HepG2 (cell line): ENCODE results near the gene CAMTA2. TPM values are rescaled to one million over a fixed set of nuclear protein-coding genes. Genes with fewer than 3 reads are reported as not detected.
A peak's percentile ranks its signal among the peaks of the same experiment; 100 is the strongest.

Source experiments
- ARNT2 ChIP-seq: sonication (generic); formaldehyde crosslinking; IDR thresholded peaks from 2 replicates; pipeline ENCODE4 v1.8.0; 2022; ENCODE audit warnings: mild to moderate bottlenecking, low read depth, missing genetic modification reagents, moderate library complexity
- ATAD3A ChIP-seq: sonication (generic); formaldehyde crosslinking; IDR thresholded peaks from 2 replicates; pipeline ENCODE4 v1.4.0; 2020; ENCODE audit warnings: missing genetic modification reagents
- ATF7-NPFF ChIP-seq: sonication (generic); formaldehyde crosslinking; IDR thresholded peaks from 2 replicates; pipeline ENCODE4 v1.8.1; 2023; ENCODE audit warnings: mild to moderate bottlenecking, low read depth, missing genetic modification reagents, moderate library complexity
- ATM ChIP-seq: fragments of 450-650 bp; IDR thresholded peaks from 2 replicates; pipeline ENCODE4 v1.7.1; 2017; ENCODE audit warnings: mild to moderate bottlenecking, borderline replicate concordance
- CHD4 ChIP-seq: fragments of 200-600 bp; sonication (generic); IDR thresholded peaks from 2 replicates; pipeline ENCODE4 v1.7.0; 2017; ENCODE audit warnings: mild to moderate bottlenecking, low read length, borderline replicate concordance
- GABPA ChIP-seq, 2 experiments: IDR thresholded peaks; 2 replicates each; pipeline ENCODE4 v1.6.1; 2011 to 2016; ENCODE audit warnings: low read depth in 2 of 2, low read length in 1 of 2, missing biosample characterization in 1 of 2, missing genetic modification characterization in 1 of 2
- HDAC2 ChIP-seq: sonication (generic); formaldehyde crosslinking; IDR thresholded peaks from 2 replicates; pipeline ENCODE4 v1.4.0; 2020; ENCODE audit warnings: missing genetic modification reagents
- MTF1 ChIP-seq: sonication (generic); formaldehyde crosslinking; IDR thresholded peaks from 2 replicates; pipeline ENCODE4 v1.5.0; 2020; ENCODE audit warnings: missing genetic modification reagents
- NFATC3 ChIP-seq: sonication (generic); formaldehyde crosslinking; IDR thresholded peaks from 2 replicates; pipeline ENCODE4 v1.5.1; 2020; ENCODE audit warnings: mild to moderate bottlenecking, missing genetic modification reagents
- RARG ChIP-seq: sonication (generic); formaldehyde crosslinking; IDR thresholded peaks from 2 replicates; pipeline ENCODE4 v1.4.0; 2020; ENCODE audit warnings: low read depth, mild to moderate bottlenecking, missing genetic modification reagents
- REXO4 ChIP-seq: sonication (generic); formaldehyde crosslinking; IDR thresholded peaks from 2 replicates; pipeline ENCODE4 v1.8.0; 2022; ENCODE audit warnings: missing genetic modification reagents, mild to moderate bottlenecking, borderline replicate concordance
- RXRB ChIP-seq: IDR thresholded peaks from 2 replicates; pipeline ENCODE4 v1.6.1; 2016; ENCODE audit warnings: borderline replicate concordance, missing genetic modification reagents, missing compliant biosample characterization
- SKI ChIP-seq: fragments of 450-650 bp; IDR thresholded peaks from one replicate; pipeline ENCODE4 v1.6.1; 2018; ENCODE audit warnings: mild to moderate bottlenecking; ENCODE audit not compliant: partially characterized antibody
- SMARCC2 ChIP-seq: fragments of 450-650 bp; IDR thresholded peaks from 2 replicates; pipeline ENCODE4 v1.6.1; 2017; ENCODE audit warnings: antibody characterized with exemption, mild to moderate bottlenecking
- SMYD3 ChIP-seq: sonication (generic); formaldehyde crosslinking; IDR thresholded peaks from 2 replicates; pipeline ENCODE4 v1.8.1; 2023; ENCODE audit warnings: mild to moderate bottlenecking, missing genetic modification reagents
- U2AF1 ChIP-seq: fragments of 200-400 bp; formaldehyde crosslinking; optimal IDR thresholded peaks from 2 replicates; pipeline ENCODE3; 2017; ENCODE audit warnings: mild to moderate bottlenecking, low read depth, low read length
- ZBTB7A ChIP-seq: sonication (generic); formaldehyde crosslinking; IDR thresholded peaks from 2 replicates; pipeline ENCODE4 v1.8.0; 2022; ENCODE audit warnings: mild to moderate bottlenecking, missing genetic modification reagents
- ZNF333 ChIP-seq: sonication (generic); formaldehyde crosslinking; IDR thresholded peaks from 2 replicates; pipeline ENCODE4 v1.4.0; 2020; ENCODE audit warnings: mild to moderate bottlenecking, missing genetic modification reagents, borderline replicate concordance
- ZNF616 ChIP-seq: sonication (generic); formaldehyde crosslinking; IDR thresholded peaks from 2 replicates; pipeline ENCODE4 v1.5.0; 2020; ENCODE audit warnings: low read depth, mild to moderate bottlenecking, missing genetic modification reagents
- ZNF646 ChIP-seq: sonication (generic); formaldehyde crosslinking; IDR thresholded peaks from 2 replicates; pipeline ENCODE4 v1.9.0; 2021; ENCODE audit warnings: mild to moderate bottlenecking, missing genetic modification reagents
- ZNF713 ChIP-seq: sonication (generic); formaldehyde crosslinking; IDR thresholded peaks from 2 replicates; pipeline ENCODE4 v1.4.0; 2020; ENCODE audit warnings: mild to moderate bottlenecking, missing genetic modification reagents
- ZNF747 ChIP-seq: sonication (generic); formaldehyde crosslinking; IDR thresholded peaks from 2 replicates; pipeline ENCODE4 v1.8.1; 2023; ENCODE audit warnings: missing genetic modification reagents, mild to moderate bottlenecking, borderline replicate concordance
- ZNF776 ChIP-seq: sonication (generic); formaldehyde crosslinking; IDR thresholded peaks from 2 replicates; pipeline ENCODE4 v1.4.0; 2020; ENCODE audit warnings: mild to moderate bottlenecking, missing genetic modification reagents
- polyA plus RNA-seq, 8 experiments: library from polyadenylated mRNA; depleted of rRNA in 3 of 8; stranded (reverse) in 7 of 8; unstranded in 1 of 8; fragments of >200 nt; fragmentation: Illumina TruSeq in 4 of 8; extraction: Trizol in 4 of 8; gene quantifications; 2 replicates each; pipeline versions ENCODE4 v1.2.1 to v1.2.3, GENCODE V29; 2011 to 2016; ENCODE audit warnings: low read depth in 4 of 8, missing spikeins in 1 of 8, mixed read lengths in 1 of 8; ENCODE audit not compliant: insufficient read depth in 1 of 8
- total RNA-seq, 5 experiments: library from RNA; depleted of rRNA; stranded (reverse); fragments of >200 nt; fragmentation: Illumina TruSeq; extraction: Trizol; gene quantifications; 2 replicates each; pipeline ENCODE4 v1.2.3, GENCODE V29; 2016; ENCODE audit warnings: low read depth in 1 of 5
- TF ChIP-seq, protein P1 (sequence below): IDR thresholded peaks from 2 replicates; pipeline ENCODE4 v1.6.1; 2018; ENCODE audit warnings: missing genetic modification reagents, mild to moderate bottlenecking, missing compliant biosample characterization

Gene CAMTA2
- total and polyA plus RNA-seq, 2 of the 13 experiments (the other 11 are each of a cell fraction or from before 2014, with no cell fraction given): 4.1 to 7.1 TPM

DNA sequence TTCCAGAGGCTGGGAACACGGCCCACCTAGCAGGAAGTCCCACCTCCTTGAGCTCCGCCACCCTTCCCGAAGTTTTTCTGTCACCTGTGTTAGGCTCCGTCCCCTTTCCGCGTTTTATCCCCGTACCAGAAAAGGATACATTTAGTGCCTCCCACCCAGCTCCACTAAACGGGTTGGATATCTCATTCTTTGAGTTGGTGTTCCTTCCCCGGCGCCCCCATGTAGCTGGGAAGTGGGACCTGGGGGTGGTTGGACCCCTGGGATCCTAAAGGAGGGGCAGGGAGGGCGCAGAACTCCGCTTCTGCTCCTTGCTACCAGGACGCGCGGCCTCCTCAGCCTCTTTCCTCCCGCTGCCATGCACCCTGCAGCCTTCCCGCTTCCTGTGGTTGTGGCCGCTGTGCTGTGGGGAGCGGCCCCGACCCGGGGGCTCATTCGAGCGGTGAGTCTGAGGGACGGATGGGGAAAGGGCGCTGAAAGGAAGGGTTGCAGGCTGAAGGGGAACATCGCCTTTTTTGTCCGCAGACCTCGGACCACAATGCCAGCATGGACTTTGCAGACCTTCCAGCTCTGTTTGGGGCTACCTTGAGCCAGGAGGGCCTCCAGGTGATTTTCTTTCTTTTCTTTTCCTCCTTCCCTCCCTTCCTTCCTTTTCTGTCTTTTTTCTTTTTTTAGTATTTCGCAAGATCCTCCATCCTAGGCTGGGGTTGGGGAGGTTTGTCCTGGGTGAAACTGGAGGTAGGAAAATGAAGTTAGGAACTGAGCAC is 46.7 kb downstream of the CAMTA2 start (continued):
- TF ChIP-seq, protein P1, sequence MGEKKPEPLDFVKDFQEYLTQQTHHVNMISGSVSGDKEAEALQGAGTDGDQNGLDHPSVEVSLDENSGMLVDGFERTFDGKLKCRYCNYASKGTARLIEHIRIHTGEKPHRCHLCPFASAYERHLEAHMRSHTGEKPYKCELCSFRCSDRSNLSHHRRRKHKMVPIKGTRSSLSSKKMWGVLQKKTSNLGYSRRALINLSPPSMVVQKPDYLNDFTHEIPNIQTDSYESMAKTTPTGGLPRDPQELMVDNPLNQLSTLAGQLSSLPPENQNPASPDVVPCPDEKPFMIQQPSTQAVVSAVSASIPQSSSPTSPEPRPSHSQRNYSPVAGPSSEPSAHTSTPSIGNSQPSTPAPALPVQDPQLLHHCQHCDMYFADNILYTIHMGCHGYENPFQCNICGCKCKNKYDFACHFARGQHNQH (CRISPR knock-in tag): no peak
- TF ChIP-seq ZNF333 (CRISPR knock-in tag) (no peak), SMYD3 (no peak), HDAC2 (no peak), SKI (no peak), ZNF616 (CRISPR knock-in tag) (no peak), ATAD3A (no peak), REXO4 (CRISPR knock-in tag) (no peak), CHD4 (no peak), SMARCC2 (no peak), ZNF776 (no peak), ZNF646 (CRISPR knock-in tag) (no peak), ZNF747 (CRISPR knock-in tag) (0 out of 2 replicates have a peak, but pooled peaks have one; percentile 38), U2AF1 (no peak), MTF1 (CRISPR knock-in tag) (no peak), GABPA (IDR thresholded peaks at IDR 0.05; ENCODE audit: low read depth, low read length) (peak; percentile 75), GABPA (CRISPR knock-in tag; IDR thresholded peaks at IDR 0.05; ENCODE audit: low read depth) (0 out of 2 replicates have a peak, but pooled peaks have one; percentile 94), RXRB (CRISPR knock-in tag) (no peak), ARNT2 (CRISPR knock-in tag) (no peak), ZNF713 (CRISPR knock-in tag) (no peak), ATM (no peak), ZBTB7A (CRISPR knock-in tag) (0 out of 2 replicates have a peak, but pooled peaks have one; percentile 39), NFATC3 (CRISPR knock-in tag) (no peak), ATF7-NPFF (CRISPR knock-in tag) (0 out of 2 replicates have a peak, but pooled peaks have one; percentile 45), RARG (CRISPR knock-in tag) (no peak)
